OCI-M2 (cell line): Measurements from ENCODE around the gene LLGL2.
"Not testable (repeated sequence)": the region's sequence is repeated elsewhere in the genome, so short reads cannot be mapped to it uniquely, and the experiment has no call there.

Experiments used
- DNase-seq: peaks from one replicate; lab custom pipeline; 2025; ENCODE audit not compliant: unreplicated experiment; lab: John Stamatoyannopoulos, UW

Gene LLGL2, protein sequence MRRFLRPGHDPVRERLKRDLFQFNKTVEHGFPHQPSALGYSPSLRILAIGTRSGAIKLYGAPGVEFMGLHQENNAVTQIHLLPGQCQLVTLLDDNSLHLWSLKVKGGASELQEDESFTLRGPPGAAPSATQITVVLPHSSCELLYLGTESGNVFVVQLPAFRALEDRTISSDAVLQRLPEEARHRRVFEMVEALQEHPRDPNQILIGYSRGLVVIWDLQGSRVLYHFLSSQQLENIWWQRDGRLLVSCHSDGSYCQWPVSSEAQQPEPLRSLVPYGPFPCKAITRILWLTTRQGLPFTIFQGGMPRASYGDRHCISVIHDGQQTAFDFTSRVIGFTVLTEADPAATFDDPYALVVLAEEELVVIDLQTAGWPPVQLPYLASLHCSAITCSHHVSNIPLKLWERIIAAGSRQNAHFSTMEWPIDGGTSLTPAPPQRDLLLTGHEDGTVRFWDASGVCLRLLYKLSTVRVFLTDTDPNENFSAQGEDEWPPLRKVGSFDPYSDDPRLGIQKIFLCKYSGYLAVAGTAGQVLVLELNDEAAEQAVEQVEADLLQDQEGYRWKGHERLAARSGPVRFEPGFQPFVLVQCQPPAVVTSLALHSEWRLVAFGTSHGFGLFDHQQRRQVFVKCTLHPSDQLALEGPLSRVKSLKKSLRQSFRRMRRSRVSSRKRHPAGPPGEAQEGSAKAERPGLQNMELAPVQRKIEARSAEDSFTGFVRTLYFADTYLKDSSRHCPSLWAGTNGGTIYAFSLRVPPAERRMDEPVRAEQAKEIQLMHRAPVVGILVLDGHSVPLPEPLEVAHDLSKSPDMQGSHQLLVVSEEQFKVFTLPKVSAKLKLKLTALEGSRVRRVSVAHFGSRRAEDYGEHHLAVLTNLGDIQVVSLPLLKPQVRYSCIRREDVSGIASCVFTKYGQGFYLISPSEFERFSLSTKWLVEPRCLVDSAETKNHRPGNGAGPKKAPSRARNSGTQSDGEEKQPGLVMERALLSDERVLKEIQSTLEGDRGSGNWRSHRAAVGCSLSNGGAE

DNA sequence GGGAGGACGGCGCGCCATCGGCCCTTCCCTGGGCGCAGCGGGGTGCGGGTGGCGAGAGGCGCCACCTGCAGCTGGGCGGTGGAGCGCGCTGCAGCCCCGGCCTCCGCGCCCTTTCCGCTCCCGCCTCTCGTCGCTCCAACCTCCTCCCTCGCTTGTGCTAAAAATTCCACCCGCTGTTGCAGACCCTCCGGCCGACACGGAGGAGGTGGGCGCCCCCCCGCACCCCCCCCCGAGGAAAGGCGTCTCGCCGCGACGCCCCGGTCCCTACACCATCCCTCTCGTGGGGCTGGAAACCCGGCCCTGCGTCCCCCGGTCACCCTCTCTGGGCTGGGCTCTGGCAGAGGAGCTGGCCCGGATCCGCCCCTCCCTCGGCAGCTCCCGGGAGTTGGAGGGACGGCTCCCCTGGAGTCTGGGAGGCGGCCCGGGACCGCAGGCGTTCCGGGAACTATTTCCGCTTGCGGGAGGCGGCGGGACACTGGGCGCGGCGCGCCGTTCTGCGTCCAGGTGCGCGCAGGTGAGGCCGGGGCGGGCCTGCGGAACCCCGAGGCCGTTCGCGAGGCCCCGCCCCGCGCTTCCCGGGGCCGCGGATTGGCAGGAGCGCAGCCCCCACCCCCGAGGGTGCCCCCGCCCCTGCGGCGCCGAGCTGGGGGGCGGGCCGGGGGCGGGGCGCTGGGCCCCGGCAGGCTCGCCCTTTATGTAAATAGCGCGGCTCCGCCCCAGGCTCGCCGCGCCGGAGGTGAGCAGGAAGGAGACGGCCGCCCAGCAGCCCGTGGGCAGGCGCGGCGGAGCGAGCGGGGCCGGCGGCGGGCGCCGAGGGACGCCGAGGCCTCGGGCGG is at the start of gene LLGL2:
TSS of gene LLGL2 (plus strand) at position 728 of the 836 bp plus-strand sequence. CDS start 17,730 bp downstream, outside the sequence.
- DNase-seq = no peak

DNA sequence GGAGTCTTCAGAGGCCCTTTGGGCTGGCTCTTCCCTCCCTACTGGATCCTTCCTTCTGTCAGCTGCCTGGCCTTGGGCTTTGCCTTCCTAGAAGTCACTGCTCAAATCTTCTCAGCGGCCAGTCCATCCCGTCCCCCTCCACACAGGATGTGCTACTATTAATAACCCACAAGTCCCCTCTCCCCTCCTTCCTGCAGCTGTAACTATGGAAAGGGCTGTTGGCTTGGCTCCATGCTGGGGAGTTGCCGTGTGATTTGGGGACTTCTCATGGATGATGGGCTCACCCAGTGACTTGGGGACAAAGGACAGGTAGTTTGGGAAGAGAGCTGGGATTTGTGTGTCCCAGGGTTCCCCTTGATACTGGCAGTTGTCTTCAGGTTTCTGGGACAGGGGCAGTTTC is 49.6 kb upstream of the LLGL2 start:
- DNase-seq = no peak

DNA sequence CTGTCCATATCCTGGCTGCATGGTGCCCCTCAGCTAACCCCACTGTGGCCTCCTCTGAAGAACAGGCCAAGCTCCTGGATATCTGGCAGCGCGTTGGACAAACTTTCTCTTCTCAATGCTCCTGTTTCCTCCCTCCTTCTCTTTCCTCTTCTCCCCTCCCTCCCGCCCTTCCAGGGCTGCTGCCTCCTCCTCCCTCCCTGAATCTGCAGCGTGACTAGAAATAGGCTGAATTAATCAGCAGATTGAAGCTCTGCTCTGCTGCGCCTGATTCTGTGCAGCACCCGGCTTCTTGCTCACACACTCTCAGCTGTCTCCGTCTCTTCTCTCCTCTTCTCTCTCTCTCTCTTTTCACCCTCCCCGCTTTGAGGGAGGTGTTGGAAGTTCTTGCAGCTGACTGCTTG is 49.2 kb upstream of the LLGL2 start:
- DNase-seq = no peak

DNA sequence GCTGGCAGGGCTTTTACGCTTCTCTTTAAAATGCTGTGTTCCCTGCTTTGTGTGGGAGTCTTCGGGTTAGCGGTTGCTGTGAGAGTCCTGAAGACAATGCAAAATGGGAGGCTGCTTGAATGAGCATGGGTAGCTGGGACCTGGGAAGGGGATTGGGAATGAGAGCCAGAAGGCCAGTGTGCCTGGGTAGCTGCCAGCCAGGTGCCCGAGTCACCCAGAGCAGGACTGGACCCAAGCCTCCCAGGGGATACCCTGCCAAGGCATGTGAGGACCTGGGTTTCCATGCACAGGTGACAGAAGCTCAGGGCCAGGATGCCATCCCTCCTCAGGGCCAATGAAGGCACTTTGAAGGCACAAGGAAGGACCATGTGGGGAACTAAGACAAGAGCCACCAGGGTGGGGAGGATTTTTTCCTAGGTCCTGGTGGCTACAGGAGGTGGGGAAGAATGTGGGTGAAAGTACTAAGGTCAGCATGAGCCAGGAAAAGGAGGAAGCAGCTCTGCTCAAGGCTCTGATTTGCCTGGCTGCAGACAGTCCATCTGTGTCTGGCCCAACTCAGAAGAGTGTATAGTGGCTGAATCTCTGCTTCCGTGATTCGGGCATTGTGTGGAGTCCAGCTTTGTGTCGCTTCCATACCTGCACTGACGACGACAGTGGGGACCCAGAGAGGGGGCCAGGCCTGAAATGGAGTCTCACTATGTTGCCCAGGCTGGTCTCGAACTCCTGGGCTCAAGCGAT is 48.6 kb upstream of the LLGL2 start:
- DNase-seq = no peak

DNA sequence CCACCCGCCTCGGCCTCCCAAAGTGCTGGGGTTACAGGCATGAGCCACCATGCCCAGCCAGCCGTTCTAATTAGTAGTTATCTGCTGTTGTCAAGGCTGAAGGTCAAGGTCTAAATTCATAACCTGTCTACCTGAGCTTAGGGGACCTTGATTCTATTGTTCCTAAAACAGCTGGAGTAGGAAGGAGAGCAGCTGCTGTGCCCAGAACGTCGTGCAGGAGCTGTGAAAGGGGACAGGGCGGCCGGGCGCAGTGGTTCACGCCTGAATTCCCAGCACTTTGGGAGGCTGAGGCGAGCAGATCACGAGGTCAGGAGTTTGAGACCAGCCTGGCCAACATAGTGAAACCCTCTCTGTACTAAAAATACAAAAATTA is 48.0 kb upstream of the LLGL2 start:
- not testable (repeated sequence) for DNase-seq

DNA sequence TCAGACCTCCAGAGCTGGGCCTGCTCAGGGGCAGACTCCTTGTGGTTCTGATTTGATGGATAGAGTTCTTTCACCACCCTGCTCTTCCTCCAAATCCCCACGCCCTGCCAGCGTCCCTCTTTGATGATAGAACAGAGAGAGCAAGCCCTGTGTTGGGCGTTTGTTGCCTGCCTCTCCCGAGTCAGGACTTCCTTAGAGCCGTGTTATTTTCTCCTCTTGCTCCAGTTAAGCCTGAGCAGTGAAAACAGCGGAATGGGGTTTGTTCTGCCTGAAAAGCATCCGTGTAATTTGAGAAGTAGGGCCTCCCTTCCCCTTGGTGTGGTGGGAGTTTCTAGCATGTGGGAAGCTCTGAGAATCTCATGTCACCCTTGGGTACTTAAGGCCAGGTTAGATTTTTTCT is 47.0 kb upstream of the LLGL2 start:
- no peak for DNase-seq

DNA sequence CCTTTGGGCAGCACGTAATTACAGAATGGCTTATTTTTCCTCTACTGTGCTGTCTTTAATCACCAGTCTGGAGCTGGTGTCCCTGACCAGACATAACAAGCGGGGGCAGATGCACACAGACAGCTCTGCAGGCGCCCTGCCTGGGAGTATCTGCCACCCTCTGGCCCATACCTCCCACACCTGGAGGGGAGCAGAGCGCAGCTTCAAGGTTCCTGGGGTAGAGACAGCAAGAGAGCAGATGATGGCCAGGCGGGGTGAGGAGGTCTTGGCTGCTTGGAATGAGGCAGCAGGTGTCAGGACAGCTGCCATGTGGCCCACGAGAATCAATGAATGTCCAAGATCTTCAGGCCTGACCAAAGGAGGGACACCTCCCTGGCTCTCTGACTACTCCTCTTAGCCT is 45.2 kb upstream of the LLGL2 start:
- no peak for DNase-seq

DNA sequence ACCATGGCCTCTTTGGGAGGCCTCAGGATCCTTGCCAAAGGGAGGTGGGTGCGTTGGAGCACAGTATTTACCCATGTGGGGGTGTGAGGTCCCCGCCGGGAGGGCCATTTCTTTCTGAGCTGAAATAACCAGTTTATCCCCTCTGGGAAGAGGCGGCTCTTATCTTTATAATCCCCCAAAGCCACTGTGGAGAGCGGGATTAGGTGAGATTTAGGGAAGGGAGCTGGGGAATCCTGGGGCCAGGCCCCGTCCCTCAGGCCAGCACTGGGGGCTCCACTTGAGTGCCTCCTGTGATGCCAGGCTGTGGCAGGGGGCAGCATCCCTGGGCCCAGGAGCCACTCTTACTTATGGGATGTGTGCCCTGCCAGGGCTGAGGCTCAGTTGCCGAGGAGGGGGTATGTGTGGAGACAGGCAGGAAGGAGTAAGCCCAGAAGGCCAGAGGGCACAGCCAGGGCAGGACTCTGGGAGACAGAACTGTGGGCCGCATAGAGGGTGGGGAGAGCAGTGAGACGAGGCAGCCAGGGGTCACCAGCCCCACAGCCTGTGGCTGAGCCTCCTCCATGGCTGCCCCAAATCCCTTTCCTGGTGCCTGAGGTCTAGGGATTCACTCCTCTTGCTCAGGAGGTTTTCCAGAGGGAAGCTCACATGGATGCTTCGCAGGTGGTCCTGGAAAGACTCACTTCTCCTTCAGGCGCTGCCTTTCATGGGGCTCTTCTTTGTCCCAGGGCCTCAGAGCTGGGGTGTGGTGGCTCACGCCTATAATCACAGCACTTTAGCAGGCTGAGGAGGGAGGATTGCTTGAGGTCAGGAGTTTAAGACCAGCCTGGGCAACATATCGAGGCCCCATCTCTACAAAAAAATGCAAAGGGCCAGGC is 44.1 kb upstream of the LLGL2 start:
- no peak for DNase-seq

DNA sequence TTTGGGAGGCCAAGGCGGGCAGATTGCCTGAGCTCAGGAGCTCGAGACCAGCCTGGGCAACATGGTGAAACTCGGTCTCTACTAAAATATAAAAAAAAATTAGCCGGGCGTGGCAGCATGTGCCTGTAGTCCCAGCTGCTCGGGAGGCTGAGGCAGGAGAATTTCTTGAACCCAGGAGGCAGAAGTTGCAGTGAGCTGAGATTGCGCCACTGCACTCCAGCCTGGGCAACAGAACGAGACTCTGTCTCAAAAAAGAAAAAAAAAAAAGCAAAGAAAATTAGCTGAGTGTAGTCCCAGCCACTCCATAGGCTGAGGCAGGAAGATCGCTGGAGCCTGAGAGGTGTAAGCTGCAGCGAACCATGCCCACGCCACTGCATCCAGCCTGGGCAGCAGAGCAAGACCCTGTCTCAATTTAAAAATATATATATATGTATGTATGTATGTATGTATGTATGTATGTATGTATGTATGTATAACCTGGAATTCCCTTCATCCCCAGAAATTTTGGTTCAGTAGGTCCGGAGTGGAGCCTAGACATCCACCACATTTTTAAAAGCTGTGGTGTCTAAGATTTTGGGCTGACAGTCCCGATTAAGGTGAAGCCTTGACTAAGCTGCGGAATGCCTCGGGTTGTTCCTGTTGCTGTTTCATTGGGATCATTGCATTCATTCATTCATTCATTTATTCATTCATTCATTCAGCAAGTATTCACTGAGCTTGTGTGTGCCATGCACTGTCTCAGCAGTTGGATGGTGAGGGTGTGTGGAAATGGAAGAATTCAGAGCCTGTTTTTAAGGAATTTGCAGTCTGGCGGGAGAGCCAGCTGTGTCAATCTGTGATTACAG is 43.2 kb upstream of the LLGL2 start:
- no peak for DNase-seq

DNA sequence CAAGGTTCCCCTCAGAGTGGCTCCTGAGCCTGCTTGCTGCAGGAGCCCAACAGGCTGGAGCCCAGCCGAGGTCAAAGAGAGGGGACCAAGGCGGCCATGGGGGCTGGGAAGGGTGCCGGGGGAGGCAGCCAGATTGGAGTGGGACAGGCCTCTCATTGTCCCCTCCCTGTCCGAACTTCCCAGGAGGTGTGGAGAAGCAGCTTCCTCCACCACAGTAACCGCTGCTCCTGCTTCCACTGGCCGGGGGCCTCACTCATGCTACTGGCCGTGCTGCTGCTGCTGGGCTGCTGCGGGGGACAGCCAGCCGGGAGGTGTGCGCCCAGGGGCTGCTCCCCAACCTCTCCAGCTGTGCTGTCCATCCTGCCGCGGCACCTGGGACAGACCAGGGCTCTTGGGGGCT is 39.8 kb upstream of the LLGL2 start:
- no peak for DNase-seq

DNA sequence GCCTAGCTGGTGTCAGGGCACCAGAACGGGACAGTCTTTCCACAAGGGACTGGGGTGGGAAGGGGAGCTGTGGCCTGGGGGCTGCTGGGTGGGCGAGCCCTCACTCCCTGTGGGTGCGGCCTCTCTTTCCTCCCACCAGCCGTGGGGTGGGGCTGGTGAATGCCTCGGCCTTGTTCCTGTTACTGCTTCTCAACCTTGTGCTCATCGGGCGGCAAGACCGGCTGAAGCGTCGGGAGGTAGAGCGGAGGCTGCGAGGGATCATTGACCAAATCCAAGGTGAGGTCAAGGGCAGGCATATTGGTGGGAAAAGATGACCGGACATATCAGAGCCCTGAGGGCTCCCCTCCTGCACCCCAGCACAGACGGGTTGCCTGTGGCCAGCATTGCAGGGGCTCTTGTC is 39.3 kb upstream of the LLGL2 start:
- no peak for DNase-seq

DNA sequence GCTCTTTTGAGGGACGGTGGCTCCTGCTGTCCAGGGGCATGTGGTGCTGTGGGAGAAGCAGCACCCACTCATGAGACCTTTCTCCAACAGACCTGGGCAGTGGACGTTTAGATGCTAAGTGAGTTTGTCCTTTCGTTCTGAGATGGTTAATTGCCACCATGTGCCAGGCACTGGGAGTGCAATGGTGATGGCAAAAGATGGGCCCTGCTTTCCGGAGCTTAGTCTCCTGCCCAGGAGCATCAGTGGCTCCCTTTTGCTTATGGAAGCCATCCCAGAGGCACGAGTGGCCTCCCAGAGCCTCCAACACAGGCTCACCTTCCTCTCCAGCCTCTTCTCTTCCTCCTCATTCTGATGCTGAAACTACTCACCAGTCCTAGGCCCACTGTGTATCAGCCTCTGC is 38.5 kb upstream of the LLGL2 start:
- DNase-seq = no peak

DNA sequence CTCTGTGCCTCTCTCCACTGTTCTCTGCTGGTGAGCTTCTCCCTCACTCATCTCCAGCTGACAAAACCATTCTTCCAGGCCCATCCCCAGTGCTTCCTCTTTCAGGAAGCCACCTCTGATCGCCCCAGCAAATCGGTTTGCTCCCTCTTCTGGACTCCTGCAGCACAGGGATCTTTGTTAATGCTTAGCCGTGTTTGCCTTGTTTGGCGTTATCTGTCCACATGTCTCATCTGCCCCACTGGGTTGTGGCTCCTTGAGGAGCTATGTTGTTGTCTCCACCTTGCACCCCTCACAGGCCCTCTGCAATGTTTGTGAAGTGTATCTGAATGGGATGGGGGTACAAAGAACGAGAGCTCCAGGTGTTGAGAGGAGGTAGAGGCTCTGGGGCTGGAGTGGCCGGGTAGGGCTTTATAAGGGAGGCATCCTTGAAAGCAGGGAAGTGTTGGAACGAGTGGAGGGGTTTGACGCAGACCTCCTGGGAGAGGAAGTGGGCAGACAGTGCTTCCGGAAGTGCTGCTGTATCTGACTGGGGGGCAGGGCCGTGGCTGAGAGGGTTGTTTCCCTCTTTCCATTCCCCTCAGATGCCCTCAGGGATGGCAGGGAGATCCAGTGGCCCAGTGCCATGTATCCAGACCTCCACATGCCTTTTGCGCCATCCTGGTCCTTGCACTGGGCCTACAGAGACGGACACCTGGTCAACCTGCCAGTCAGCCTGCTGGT is 38.0 kb upstream of the LLGL2 start:
- DNase-seq = no peak

DNA sequence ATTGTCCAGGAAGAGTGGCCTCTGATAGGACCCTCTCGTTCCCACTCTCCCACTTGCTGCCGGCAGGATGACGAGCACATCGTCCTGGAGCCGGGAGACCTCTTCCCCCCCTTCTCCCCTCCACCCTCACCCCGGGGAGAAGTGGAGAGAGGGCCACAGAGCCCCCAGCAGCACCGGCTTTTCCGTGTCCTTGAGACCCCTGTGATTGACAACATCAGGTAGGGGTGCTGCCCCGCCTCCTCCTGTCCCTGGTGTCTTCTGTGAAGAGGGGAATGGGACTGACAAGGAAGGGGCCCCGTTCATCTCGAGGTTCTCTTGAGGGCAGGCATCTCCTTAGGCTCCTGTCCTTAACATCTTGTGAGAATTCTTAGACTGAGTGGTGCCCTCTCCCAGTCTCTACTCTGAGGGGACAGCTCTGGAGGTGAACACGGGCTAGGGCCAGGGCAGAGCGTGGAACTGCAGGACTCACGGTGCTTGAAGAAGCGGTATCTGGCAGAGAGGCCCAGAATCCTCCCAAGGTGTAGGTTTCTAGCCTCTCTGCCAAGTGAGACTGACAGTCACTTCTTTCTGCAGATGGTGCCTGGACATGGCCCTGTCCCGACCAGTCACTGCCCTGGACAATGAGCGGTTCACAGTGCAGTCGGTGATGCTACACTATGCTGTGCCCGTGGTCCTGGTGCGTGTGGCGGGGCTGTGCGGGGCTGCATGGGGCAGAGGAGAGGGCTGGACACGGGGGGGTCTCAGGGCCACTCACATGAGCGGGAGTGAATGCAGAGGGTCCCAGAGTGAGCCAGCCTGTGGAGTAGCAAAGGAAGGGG is 36.6 kb upstream of the LLGL2 start:
- no peak for DNase-seq

DNA sequence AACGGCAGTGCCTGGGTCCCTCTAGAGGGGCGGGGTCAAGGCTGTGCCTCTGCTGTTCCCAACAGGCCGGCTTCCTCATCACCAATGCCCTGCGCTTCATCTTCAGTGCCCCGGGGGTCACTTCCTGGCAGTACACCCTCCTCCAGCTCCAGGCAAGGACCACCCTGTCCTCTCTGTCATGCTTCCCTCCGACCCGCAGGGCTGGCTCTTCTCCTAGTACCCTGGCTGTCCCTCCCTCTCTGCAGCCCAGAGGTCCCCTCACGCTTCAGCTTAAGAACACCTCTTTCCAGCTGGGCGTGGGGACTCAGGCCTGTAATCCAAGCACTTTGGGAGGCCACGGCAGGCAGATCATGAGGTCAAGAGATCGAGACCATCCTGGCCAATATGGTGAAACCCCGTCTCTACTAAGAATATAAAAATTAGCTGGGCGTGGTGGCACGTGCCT is 36.0 kb upstream of the LLGL2 start:
- no peak for DNase-seq

DNA sequence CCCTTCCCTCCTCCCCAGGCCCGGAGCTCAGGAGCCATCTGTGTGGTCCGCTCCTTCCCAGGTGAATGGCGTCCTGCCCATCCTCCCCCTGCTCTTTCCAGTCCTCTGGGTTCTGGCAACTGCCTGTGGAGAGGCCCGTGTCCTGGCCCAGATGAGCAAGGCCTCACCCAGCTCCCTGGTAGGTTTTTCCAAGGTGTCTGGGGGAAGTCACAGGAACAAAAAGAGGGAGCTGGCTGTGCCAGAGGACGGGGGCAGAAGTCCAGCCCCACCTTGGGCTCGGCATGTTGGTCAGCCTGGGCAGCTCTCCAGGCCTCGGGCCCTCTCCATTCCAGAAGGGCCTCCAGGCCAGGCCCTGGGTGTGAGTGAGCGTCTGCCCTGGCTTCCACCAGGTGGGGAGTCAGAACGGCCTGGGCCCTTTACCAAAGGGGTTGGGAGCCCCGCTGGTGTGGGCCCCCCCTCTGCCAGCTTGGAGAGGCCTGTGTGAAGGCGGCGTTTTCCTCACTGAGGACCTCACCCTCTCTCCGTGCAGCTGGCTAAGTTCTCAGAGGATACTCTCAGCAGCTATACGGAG is 35.2 kb upstream of the LLGL2 start:
- no peak for DNase-seq
